Smooth muscle cell of the brain vasculature (primary cell): ENCODE data around the gene MAD1L1.
"Not testable (repeated sequence)": the region's sequence is repeated elsewhere in the genome, so short reads cannot be mapped to it uniquely, and the experiment has no call there.

Source experiments
- DNase-seq: peaks from one replicate; pipeline ENCODE4 v3.0.0-alpha.2; 2012; ENCODE audit warnings: low read depth, low spot score

The MAD1L1 gene

DNA sequence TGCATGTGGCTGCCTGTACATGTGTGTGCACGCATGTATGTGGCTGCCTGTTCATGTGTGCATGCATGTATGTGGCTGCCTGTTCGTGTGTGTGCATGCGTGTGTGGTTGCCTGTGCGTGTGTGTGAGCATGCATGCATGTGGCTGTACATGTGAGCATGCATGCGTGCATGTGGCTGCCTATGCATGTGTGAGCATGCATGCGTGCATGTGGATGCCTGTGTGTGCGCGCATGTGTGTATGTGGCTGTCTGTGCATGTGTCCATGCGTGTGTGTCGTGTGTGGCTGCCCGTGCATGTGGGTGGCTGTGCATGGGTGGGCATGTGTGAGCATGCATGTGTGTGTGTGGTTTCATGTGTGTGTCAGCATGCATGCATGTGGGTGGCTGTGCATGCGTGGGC lies 344.3 kb downstream of the MAD1L1 start:
- no peak for DNase-seq

DNA sequence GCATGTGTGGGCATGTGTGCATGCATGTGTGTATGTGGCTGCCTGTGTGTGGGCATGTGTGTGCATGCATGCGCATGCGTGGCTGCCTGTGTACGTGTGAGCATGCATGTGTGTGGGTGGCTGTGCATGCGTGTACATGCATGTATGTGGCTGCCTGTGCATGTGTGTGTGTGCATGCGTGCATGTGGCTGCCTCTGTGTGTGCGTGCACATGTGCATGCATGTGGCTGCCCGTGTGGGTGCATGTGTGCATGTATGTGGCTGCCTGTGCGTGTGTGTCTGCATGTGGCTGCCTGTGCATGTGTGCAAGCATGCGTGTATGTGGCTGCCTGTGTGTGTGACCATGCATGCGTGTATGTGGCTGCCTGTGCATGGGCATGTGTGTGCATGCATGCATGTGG lies 345.5 kb downstream of the MAD1L1 start:
- no peak for DNase-seq

DNA sequence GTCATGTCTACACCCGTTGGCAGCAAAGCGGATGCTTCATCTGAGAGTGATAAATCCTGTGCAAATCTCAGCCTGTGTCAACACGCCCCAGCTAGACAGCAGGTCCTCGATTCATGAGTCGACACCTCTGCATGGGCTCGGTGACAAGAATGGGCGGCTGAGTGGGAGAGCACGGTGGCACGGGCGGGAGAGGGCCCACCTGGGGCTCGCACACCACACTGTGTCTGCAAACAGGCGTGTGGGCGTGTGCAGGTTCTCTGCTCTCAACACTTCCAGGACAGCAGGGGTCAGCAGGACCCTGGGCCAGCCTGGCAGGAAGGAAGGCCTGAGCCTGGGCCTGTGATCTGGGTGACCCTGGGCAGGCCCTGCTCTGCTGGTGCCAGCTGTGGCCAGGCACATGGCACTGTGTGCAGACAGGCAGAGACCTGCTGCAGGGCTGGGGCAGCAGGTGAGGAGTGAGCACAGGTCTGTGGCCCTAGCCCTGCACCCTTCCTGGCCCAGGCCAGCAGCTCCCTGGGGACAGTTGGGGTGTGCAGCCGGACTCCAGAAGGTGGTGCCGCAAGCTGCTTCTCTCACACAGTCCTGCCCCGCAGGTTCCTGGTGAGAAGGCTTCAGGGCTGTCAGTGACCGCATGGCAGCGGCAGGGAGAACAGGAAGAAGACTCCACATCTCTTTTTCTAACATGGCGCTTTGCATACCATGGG lies 346.2 kb downstream of the MAD1L1 start:
- DNase-seq, result no peak

DNA sequence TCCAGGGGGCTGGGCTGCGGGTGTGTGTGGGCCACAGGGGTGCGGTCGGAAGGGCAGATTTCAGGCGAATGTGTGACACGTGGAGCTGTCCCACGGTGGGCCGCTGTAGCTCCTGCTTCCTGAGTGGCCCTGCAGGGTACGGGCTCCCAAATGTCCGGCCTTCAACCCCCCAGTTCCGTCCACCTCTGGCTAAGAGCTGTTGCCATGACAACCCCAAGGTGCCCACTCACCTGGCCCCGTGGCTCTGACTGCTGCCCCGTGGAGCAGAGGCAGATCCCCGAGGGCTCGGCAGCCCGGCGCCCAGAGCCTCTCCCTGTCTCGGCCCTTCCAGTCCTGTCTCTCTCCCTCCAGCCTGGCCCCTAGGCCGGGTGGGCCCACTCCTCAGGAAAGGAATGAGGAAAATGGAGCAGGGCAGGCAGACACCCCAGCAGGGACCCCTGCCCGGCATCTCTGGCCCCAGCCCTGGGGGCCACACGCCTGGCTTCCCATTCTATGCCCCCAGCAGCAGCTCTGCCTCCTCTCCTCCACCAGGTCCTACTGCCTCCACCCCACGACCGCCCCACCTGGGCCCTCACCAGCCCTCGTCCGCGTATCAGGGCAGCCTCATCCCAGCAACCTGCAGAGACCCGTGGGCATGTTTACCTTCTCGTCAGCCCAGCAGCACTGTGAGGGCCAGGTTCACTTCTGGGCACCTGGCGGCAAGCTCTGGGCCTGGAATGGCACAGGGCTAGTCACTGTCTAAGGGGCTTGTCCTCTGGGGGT lies 347.1 kb downstream of the MAD1L1 start:
- DNase-seq, result no peak

DNA sequence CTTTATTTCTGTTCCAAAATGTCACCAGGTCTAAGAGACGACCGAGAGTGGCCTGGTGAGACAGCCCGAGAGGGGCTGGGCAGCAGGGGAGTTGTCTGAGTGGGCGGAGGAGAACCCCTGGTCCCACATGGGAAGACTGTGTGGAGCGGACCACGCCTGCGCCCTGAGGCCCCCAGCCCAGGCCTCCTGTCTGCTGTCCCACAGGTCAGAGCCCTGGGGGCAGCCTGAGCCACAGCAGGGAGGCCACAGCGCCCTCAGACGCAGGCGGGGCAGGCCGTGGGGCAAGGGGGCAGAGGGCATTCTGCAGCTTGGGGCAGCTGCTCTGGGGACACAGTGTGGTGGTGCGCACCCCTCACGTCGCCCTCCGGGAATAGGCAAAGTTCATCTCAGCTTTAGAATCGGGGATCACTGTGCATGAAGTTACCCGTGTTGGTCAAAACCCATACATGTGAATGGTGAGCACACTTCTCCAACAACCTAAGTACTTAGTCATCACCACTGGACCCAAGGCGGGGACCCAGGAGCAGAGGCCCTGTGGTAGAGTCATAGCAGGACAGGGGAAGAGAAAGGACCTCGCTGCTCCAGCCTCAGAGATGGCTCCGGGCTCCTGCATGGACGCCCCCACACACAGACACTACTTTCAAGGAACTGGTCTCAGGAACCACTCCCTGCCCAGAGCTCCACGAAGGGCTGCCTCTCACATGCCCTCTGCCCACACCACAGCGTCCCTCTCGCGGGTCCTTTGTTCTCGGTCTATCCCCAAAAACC lies 348.0 kb downstream of the MAD1L1 start:
- DNase-seq, result no peak

DNA sequence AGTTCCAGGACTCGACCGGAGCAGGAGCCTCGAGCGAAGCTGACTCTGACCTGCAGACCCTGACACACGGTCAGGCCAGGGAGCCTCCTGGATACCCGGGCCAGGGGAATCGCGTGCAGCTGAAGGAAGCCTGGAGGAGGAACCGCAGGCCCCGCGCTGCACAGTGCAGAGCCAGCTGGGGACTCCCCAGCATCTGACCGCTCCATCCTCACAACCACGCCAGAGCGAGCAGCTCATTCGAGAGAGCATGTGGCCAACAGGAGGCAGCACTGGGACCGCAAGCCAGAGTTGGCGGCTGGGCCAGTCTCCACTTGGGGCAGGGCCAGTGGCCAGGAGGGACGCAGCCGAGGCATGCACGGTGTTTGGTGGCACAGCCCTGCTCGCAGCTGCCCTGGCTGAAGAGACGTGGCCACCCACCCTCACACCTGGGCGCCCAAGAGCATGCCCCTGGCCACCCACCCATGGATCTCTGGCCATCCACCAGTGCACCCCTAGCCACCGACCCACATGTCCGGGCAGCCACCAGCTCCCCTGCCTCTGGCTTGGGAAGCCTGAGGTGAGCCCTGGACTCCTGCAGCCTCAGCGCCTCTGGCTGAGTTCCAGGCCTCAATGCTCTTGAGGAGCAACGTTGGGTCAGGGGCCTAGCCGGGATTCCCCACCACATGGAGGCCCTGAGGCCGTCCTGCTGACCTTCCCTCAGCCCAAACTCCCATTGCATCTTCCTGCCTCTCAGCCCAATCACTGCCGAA lies 348.7 kb downstream of the MAD1L1 start:
- no peak for DNase-seq

DNA sequence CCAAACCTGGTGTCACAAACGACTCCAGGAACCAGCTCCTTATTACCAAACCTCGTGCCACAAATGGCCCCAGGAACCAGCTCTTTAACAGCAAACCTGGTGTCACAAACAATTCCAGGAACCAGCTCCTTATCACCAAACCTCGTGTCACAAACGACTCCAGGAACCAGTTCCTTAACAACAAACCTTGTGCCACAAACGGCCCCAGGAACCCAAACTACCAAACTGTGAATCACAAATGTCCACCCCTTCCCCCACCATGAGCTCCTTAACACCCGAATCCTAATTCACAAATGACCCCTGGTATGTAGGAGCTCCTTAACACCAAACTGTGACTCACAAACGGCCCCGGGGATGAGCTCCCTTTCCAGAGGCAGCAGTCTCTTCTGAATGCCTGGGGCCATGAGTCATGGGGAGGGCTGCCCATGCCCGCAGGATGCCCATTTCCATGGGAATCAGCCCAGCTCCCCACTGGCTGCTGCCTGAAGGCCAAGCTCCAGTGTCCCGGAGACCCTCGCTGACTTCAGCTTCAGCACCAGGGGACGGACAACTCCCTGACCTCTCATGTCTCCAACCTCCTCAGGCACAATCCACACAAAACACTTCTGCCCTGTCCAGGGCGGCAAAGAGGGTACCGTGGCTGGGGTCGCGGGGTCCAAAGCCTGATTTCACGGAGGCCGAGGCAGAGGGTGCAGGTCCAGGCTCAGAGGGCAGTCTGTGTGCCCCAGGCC lies 349.5 kb downstream of the MAD1L1 start:
- DNase-seq, result peak; percentile 23

DNA sequence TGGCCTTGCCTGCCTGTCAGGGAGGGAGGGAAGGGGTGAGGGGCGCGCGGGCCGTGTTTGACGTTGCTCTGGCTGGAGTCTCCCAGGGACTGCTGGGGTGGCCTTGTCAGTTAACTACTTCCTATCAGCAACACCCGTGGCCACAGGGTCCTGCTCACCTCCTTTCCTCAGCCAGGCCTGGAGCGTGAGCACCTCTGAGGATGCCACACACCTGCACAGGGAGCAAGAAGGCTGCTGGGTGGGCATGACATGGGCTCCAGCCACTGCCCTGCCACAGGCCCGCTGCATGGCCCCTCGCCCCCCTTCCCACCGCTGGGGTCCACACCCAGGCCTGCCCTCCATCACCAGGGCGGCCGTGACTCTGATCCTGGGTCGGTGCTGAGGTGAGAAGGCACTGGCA lies 350.3 kb downstream of the MAD1L1 start:
- no peak for DNase-seq

DNA sequence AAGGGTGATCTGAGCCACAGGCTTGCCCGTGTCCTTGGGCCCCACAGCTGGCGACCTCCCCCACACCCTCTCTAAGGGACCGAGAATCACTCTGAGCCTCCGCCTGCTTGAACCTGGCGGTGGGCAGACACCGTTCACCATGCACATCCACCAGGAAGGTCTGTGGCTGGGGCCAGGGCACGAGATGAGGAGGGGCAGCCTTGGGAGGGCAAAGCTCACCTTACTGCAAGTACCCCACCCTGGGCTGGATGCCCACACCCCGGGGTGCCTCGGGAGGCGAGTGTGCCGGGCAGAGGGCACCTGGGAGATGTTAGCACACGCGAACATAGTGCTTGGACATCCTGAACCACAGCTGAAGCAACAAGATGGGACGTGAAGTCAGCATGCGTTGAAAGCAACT lies 350.8 kb downstream of the MAD1L1 start:
- DNase-seq, result no peak

DNA sequence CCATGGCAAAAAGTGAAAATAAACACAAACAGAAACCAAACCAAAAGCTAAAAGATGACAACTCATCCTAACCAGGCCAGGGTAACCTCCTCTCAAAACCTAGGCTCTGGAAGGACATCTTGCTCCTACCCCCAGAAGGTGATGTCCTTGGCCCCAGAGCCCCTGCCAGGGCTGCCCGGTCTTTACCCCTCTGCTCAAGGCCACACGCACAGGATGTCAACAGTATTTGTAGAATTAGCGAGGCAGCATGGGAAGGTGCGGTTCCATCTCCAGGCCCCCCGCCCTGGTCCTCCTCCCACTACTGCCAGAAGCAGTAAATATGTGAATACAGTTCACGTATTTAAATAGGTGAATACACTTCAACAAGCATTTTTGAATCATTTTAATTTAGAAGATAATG lies 356.1 kb downstream of the MAD1L1 start:
- DNase-seq, result not testable (repeated sequence)

DNA sequence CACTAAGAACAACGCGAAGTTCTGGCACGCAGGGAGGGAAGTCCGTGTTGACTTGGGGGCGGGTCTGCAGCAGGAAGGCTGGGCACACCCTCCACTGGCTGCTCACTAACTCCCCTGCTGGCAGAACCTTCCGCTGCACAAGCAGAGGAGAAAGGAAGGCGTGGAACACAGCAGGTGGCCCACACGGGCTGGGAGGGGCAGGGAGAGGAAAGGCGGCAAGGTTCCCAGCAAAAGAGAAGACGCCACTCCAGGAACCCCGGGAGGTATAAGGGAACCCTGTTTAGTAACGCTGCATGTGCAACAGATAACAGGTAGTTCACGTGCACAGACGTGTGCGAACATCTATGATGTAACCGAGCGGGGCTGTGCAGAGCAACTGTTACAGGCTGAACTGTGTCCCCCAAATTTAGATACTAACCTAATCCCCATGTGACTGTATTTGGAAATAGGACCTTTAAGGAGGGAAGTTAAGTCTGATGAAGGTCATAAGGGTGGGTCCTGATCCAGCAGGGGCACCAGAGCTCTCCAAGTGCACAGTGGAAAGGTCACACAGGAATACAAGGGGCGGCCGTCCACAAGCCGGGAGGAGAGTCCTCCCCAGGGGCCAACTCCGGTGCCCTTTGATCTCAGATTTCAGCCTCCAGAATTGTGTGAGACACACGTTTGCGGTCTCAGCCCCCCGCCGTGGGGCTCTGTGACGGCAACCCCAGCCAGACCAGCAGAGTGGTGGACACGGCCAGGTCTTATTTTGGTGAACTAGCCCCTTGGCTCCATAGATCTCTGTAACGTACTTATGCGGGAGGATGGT lies 357.1 kb downstream of the MAD1L1 start:
- DNase-seq, result not testable (repeated sequence)

DNA sequence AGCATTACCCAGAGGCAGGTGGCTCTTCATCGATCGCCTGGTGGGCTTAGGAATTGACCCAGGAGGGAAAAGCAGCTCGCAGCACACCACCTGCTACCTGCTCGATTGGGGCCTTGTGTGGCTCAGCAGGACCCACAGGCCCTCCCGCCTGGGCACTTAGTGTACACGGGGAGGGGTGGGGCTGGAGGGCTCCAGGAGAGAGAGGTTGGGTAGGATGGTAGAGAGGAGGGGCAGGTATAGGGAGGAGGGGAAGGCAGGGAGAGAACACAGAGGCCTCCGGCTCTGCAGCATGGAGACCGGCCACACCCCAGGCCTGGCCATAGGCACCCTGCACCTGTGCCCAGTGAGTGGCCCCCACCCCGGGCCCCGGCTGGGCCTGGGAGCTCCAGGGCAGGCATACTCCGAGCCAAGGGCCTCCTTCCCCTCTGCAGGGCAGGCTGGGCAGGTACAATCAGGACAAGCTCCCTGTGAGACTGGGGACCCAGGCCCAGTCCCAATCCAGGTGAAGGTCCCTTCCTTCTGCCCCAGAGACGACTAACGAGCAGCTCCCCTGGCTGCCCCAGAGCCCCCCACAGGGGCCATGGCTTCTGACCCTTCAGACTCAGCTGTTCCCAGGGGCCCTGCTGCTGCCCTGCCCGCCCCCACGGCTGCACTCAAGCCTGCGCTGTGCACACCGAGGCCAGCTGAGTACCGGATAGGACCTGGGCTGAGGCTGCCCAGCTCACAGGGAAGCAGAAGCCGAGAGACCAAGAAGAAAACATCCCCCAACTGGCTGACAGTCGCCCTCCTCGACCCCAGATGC lies 358.0 kb downstream of the MAD1L1 start:
- not testable (repeated sequence) for DNase-seq

DNA sequence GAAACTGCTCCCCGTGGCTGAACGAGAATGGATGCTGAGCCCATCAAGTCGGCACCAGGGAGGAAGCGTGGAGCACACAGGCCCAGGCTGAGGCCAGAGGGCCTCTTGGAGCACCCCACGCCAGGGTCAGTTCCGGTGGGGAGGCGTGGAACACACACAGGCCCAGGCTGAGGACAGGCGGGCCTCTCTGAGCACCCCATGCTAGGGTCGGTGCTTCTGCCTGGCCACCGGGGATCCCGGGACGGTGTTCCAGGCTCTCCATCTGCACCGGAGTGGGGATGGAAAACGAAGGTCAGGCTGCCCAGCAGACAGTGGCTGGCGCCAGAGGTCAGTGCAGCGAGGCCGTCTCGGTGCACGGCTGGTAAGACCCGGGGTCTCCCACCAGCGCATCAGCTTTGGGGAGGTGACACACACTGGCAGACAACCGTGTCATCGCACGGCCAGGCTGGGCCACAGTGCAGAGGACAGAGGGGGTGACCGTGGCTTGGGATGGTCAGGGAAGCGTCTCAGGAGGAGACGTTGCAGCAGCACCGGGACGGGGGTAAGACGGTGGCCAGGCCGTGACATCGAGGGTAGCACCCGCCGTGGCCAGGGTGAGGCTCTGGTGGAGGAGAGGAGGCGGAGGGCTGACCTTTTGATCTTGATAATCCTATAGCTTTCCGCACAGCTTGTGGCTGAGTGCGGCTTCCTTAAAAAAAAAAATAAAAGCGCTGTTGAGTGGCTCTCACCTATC lies 358.7 kb downstream of the MAD1L1 start:
- DNase-seq, result no peak

DNA sequence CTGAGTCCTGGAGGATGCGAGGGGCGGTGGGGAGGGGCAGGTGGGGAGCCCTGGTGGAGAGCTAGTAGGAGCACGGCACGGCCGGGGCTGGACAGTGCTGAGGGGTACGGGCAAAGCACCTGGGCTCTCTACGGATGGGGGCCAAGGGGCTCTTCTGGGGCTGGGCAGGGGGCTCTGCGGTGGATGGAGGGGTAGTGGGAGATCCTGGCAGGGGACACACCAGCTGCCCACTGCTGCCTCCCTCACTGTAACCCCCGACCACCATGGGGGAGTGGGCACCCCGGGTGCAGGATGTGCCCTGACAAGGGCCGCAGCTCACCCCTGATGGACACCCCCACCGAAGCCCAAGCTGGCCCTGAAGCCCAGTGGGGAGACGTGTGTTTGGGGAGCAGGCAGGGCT lies 359.3 kb downstream of the MAD1L1 start:
- no peak for DNase-seq

DNA sequence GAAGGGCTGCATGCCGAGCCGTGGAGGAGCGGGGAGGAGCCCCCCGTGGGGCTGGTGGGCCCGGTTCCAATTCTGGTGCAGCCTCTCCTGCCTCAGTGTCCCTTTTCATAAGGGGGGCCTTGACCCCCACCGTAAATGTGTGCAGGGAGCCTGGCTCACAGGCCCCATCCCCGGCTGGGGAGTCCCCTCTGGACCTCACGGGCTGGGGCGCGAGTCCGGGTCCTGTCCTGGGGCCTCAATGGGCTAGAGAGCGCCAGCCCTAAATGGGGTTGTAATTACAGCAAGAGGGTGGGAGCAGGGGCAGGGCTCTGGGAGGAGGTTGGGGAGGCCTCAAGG lies 359.7 kb downstream of the MAD1L1 start:
- DNase-seq, result no peak

DNA sequence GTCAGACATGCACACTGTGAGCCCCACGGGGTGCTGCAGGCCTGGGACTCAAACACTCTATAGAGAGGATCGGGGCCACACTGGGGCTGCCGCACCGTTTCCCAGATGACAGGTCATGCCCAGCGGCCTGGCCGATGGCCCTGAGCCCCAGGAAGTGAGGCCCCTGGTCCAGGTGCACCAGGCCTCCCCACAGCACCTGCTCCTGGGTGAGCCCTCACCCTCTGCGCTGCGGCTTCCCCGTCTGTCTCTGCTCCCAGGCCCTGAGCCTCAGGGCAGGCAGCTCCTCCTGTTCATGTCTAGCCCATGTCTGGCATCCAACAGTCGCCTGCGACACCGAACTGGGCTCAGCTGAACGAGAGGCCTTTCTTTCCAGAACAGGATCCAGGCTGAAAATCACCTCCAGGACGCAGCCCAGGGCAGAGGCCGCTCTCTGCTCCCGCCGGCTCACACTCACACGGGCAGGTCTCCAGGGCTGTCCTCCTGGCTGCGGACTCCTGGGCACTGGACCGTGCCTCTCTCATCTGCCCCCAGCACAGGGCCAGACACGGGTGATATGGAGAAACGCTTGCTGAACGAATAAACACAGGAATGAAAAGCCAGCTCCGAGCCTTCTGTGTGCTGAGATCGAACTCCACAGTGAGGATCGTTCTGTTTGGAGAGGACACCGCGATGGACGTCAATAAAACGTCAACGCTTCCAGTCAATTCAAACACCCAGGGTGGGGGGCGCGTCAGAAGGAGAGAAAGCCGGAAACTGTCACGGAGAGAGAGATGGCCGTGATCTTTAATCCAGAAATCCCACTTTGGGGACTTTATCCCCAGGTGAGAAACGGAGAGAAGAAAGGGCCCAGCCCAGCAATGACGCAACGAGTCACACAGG lies 360.3 kb downstream of the MAD1L1 start:
- no peak for DNase-seq

DNA sequence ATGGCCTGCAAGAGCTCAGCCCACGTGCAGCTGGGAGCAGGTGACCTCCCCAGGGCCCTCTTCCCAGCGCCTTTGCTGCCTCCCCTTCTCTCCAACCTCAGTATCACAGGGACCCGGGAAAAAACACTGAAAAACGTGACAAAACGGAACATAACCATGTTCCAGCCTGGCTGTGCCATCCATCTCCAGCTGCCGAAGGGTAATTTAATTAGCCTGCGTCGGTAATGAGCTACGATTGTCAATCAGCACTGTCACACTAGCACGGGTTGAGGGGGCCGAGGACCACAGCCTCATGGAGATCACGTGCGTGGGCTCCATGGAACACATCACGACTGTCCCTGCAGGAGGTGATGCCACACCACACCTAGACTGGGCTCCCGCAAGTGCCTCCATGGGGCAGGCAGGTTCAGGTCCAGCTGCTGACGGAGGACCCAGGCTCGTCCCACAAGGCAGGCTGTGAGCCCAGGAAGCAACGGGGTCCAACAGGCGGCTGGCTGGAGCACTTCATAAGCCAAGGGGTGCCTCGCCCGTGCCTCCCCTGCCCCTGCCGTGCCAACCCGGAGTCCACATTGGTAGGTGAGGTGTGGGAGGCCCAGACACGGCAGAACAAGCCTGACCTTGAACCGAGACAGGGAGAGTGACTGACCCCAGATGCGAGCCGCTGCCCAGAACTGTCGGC lies 363.2 kb downstream of the MAD1L1 start:
- DNase-seq, result no peak
